ENCODE measurements around the gene GALNT16. TPM values are rescaled to one million over a fixed set of nuclear protein-coding genes. Genes with fewer than 3 reads are reported as not detected.

Gene GALNT16
- total RNA-seq, 4 donors from 2014 or later, result 5.1 to 8.9 (median 8.7) TPM

DNA sequence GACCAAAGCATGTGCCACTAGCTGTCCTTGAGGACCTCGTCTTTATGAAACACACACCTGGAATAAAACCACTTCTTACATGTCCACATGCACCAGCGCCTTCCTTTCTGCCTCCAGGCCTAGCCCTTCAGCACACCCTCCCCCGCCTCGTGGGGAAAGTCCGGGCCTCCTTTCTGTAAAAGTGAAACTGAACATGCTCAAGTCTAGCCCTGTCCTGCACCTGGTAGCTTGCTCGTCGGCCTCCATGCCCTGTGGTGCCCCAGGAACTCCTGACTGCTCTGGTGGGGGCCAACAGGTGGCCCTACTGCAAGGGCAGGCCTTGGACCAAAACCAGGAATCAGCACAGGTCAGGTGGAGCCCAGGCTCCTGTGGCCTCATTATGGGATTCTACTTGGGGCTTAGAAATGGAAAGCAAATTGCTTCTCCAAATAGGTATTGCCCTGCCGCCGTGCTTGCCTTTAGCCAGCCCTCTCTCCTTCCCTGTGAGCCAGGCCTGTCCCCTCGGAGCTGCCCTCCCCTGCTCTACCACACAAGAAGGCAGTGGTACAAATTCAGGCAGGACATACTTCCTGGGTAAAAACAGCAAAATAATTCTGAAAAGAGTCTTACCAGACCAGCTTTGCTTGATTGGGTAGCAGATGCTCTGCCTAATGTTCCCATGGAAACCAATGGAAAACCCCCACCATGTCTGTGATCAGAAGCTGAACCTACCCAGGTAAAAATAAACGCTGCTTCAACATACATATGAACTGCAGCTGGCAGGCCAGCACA is 94.6 kb downstream of the GALNT16 start:
- TF ChIP-seq, protein P1, sequence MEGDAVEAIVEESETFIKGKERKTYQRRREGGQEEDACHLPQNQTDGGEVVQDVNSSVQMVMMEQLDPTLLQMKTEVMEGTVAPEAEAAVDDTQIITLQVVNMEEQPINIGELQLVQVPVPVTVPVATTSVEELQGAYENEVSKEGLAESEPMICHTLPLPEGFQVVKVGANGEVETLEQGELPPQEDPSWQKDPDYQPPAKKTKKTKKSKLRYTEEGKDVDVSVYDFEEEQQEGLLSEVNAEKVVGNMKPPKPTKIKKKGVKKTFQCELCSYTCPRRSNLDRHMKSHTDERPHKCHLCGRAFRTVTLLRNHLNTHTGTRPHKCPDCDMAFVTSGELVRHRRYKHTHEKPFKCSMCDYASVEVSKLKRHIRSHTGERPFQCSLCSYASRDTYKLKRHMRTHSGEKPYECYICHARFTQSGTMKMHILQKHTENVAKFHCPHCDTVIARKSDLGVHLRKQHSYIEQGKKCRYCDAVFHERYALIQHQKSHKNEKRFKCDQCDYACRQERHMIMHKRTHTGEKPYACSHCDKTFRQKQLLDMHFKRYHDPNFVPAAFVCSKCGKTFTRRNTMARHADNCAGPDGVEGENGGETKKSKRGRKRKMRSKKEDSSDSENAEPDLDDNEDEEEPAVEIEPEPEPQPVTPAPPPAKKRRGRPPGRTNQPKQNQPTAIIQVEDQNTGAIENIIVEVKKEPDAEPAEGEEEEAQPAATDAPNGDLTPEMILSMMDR (IDR thresholded peaks at IDR 0.05; ENCODE audit: low read depth), result no peak

DNA sequence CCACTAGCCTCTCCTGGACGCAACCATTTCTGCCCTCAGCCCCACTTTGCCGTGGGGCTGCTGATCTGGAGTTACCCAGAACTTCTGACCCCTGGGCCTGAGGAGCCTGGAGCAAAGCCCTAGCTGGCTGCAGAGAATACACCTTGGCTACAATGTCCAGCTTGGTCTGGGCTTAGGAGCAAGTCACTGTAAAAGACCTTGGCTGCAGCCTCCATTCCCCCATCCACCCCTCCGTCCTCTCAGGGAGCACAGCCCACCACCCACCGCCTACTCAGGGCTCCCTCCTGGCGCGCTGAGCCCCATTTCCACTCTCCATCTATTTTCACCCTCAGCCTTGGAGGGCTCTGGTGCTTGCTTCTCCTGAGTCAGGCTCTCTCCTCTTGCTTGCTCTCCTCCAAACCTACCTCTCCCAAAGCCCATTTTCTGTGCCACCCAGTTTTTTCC is 95.2 kb downstream of the GALNT16 start:
- TF ChIP-seq, protein P1 (IDR thresholded peaks at IDR 0.05; ENCODE audit: low read depth), result no peak

DNA sequence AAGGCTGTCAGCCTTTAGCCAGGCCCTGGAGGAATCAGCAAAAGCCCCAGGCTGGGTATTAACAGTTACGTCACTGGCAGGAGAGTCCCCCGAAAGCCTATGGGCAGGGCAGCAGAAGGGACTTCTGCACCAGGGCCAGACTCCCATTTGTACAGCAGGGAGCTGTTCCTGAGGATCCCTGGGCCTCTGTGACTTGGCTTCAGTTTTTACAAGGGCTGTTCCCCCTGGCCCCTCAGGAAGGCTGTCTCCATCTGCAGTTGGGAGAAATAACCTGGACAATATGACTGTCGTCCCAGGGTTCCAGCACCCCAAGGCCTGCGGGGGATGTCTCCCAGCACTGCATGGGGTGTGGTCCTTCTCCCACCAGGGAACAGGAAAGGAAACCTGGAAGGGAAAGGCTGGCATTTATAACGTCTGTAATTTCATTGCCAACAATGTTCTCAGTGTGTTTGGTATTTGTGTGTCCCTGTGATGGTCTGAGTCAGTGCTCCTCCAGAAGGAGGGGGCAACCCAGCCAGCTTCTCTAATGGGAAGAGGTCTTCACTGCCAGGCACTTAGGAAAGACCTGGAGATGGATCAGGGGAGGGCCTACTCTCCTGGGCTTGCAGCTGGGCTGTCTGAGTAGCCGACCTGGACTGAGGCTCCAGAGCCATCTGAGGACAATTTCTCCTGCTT is 95.8 kb downstream of the GALNT16 start:
- TF ChIP-seq, protein P1 (IDR thresholded peaks at IDR 0.05; ENCODE audit: low read depth), result no peak

DNA sequence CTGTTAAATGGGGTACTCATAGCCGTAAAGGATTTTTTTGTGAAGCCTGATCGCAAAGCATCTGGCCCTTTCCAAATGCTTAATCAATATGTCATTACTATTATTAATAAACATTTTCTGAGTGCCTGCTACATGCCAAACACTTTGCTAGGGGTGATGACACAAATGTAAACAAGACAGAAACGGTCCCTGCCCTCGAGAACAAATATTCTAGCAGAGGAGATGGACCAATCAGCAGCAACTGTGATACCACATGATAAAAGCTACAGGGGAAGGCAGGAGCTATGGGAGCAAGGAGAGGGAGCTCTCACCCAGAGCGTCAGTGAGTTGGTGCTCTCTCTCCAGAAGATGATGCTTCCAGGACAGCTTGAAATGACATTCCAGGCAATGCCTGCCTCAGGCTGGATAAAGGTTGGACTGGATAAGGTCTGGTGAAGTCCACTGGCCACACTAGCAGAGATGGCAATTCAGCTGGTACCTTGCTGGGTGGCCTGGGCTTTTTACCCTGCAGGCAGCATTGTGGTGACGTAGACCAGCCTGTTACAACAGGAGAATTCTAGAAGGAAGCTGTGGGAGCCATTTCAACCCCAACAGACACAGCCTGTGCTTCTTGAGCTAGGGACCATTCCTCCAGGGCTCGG is 97.1 kb downstream of the GALNT16 start:
- TF ChIP-seq, protein P1 (IDR thresholded peaks at IDR 0.05; ENCODE audit: low read depth), result no peak

DNA sequence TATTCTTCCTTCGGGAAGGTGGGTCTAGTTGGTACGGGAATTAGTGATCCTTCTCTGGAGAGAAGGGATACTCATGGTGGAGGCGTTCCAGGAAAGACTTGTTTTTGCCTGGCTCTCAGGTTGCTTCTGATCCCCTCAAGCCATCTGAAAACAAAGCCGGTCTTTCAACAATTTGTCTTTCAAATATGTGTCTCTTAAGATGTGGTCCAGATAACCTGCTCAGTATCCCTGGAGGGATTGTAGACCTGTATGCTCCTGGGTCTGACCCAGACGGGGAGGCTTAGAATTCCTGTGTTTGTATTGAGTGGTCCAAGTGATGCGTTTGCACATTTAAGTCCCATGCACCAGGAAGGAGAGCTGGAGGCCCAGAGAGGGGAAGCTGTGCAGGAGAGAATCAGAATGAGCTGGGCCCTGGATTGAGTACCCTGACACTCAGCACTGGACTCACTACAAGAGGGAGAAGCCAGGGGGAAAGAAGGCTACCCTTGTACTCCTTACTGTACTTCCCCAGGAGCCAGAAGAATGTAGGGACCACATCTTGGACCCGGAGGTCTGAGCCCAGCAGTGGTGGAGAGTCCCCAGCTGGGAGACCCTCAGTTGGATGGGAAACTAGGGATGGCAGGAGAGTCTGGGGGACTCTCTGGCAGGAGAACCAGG is 97.7 kb downstream of the GALNT16 start:
- TF ChIP-seq, protein P1 (IDR thresholded peaks at IDR 0.05; ENCODE audit: low read depth), result no peak

DNA sequence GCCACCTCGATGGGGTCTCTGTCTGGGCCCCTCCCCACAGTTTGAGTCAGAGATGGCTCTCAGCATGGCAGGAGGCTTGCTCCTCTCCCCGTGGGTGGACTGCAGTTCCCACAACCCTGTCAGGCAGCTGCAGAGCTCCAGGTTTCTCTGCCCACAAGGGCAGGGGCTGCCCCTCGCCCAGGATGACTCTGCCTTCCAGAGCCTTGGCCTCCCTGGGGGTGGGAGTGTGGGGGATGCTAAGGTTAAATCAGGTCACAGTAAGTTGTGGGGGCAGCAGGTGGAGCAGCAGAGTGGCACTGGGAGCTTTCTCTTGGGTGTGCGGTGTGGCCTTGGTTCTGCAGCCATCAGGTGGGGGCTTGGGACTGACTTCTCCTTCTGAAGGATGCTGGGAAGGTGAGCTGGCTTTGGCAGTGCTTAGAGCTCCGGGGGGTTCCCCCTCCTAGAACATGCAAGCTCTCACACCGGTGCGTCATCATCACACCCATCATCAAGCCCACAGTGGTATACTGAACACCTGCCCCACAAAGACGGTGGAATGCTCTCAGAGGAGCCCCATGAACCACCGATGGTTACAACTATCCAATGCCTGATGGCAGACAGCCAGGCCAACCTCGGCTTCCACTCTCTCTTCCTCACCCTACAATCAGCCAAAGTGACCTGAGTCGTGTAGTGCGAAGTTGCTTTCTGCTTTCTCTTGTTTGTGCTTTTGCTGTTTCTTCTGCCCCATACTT is 98.4 kb downstream of the GALNT16 start:
- TF ChIP-seq, protein P1 (IDR thresholded peaks at IDR 0.05; ENCODE audit: low read depth), result no peak

Data from subcutaneous adipose tissue (tissue), 4 donors.